Activated T-helper 9 cell treated with anti-CD3 and anti-CD28 coated beads, Interleukin-2, amount 50 U/mL, for 16 hours (primary cell): ENCODE results near the gene TDRD12.
"Not testable (repeated sequence)": the region's sequence is repeated elsewhere in the genome, so short reads cannot be mapped to it uniquely, and the experiment has no call there.

Experiments
- DNase-seq: peaks from one replicate; pipeline ENCODE4 v3.0.0-alpha.2; 2020; ENCODE audit warnings: low read depth

Gene TDRD12

GRCh38 chr19:32746631-32747196 lies 27.1 kb downstream of the TDRD12 start:
- not testable (repeated sequence) for DNase-seq

- DNase-seq = no peak
Measured at GRCh38 chr19:32748497-32748896, 28.9 kb downstream of the TDRD12 start.

GRCh38 chr19:32748948-32749347 lies 29.4 kb downstream of the TDRD12 start:
- DNase-seq = no peak

- no peak for DNase-seq
Measured at GRCh38 chr19:32749361-32749760, 29.8 kb downstream of the TDRD12 start.

GRCh38 chr19:32750441-32751055 lies 31.0 kb downstream of the TDRD12 start:
- DNase-seq = no peak

GRCh38 chr19:32751066-32751465 lies 31.5 kb downstream of the TDRD12 start:
- no peak for DNase-seq

GRCh38 chr19:32757189-32757588 lies 37.6 kb downstream of the TDRD12 start:
- no peak for DNase-seq

GRCh38 chr19:32765365-32765764 lies 45.8 kb downstream of the TDRD12 start:
- DNase-seq = not testable (repeated sequence)

GRCh38 chr19:32767951-32768679 lies 48.5 kb downstream of the TDRD12 start:
- DNase-seq = no peak

- no peak for DNase-seq
Measured at GRCh38 chr19:32771596-32771995, 52.0 kb downstream of the TDRD12 start.

GRCh38 chr19:32773126-32773525 lies 53.6 kb downstream of the TDRD12 start:
- DNase-seq = no peak

GRCh38 chr19:32779082-32779481 lies 59.5 kb downstream of the TDRD12 start:
- no peak for DNase-seq

- DNase-seq = no peak
Measured at GRCh38 chr19:32781280-32781679, 61.7 kb downstream of the TDRD12 start.

- DNase-seq = not testable (repeated sequence)
Measured at GRCh38 chr19:32782089-32782488, 62.5 kb downstream of the TDRD12 start.

GRCh38 chr19:32787161-32787813 lies 67.7 kb downstream of the TDRD12 start:
- DNase-seq = not testable (repeated sequence)

GRCh38 chr19:32787895-32788294 lies 68.3 kb downstream of the TDRD12 start:
- not testable (repeated sequence) for DNase-seq

GRCh38 chr19:32789429-32789828 lies 69.9 kb downstream of the TDRD12 start:
- no peak for DNase-seq

GRCh38 chr19:32798201-32798600 lies 78.6 kb downstream of the TDRD12 start:
- no peak for DNase-seq

- DNase-seq = no peak
Measured at GRCh38 chr19:32800191-32800590, 80.6 kb downstream of the TDRD12 start.

GRCh38 chr19:32800754-32801153 lies 81.2 kb downstream of the TDRD12 start:
- no peak for DNase-seq

GRCh38 chr19:32802840-32803239 lies 83.3 kb downstream of the TDRD12 start:
- DNase-seq = no peak

GRCh38 chr19:32808236-32808635 lies 88.7 kb downstream of the TDRD12 start:
- no peak for DNase-seq

- no peak for DNase-seq
Measured at GRCh38 chr19:32809254-32809653, 89.7 kb downstream of the TDRD12 start.
